Measurements from ENCODE around the gene PIGU. TPM values are rescaled to one million over a fixed set of nuclear protein-coding genes. Genes with fewer than 3 reads are reported as not detected.

Gene PIGU
- total RNA-seq, 1 donor from 2014 or later = 46.2 TPM

- DNase-seq (ENCODE audit: extremely low spot score, unreplicated experiment) = no peak
- peak overlapping the region; percentile 9 for H3K27ac Mint-ChIP-seq
- no peak overlapping the region for H3K4me3 Mint-ChIP-seq
- no peaks in the 10 kb centered on the region for H3K27me3 Mint-ChIP-seq
- TF ChIP-seq CTCF (conservative IDR thresholded peaks at IDR 0.05) = no peak
- H3K4me1 Mint-ChIP-seq (ENCODE audit: unreplicated experiment) = peaks cover 13% of the 10 kb centered on the region
- H3K9me3 Mint-ChIP-seq = no peaks in the 10 kb centered on the region
- H3K36me3 Mint-ChIP-seq = peaks cover 16% of the 10 kb centered on the region
These were observed 49.4 kb downstream of the PIGU start for GRCh38 chr20:34627458-34627857.

GRCh38 chr20:34626992-34627391 is 49.9 kb downstream of the PIGU start:
- Mint-ChIP-seq H3K36me3 (peaks cover 15% of the 10 kb centered on the region), H3K27me3 (no peaks in the 10 kb centered on the region), H3K4me1 (ENCODE audit: unreplicated experiment) (peaks cover 13% of the 10 kb centered on the region), H3K4me3 (no peak overlapping the region), H3K27ac (no peak overlapping the region), H3K9me3 (no peaks in the 10 kb centered on the region)
- TF ChIP-seq CTCF (conservative IDR thresholded peaks at IDR 0.05) = no peak
- DNase-seq (ENCODE audit: extremely low spot score, unreplicated experiment) = no peak

GRCh38 chr20:34624629-34625028 is 52.3 kb downstream of the PIGU start:
- Mint-ChIP-seq H3K27ac (no peak overlapping the region), H3K4me3 (no peak overlapping the region), H3K36me3 (peaks cover 31% of the 10 kb centered on the region), H3K27me3 (no peaks in the 10 kb centered on the region), H3K4me1 (ENCODE audit: unreplicated experiment) (peaks cover 21% of the 10 kb centered on the region), H3K9me3 (no peaks in the 10 kb centered on the region)
- TF ChIP-seq CTCF (conservative IDR thresholded peaks at IDR 0.05) = no peak
- no peak for DNase-seq (ENCODE audit: extremely low spot score, unreplicated experiment)

- no peak for DNase-seq (ENCODE audit: extremely low spot score, unreplicated experiment)
- peaks cover 30% of the 10 kb centered on the region for H3K36me3 Mint-ChIP-seq
- H3K4me3 Mint-ChIP-seq = no peak overlapping the region
- no peak overlapping the region for H3K27ac Mint-ChIP-seq
- TF ChIP-seq CTCF (conservative IDR thresholded peaks at IDR 0.05) = no peak
- H3K9me3 Mint-ChIP-seq = no peaks in the 10 kb centered on the region
- H3K27me3 Mint-ChIP-seq = no peaks in the 10 kb centered on the region
- peaks cover 20% of the 10 kb centered on the region for H3K4me1 Mint-ChIP-seq (ENCODE audit: unreplicated experiment)
These were observed 54.0 kb downstream of the PIGU start for GRCh38 chr20:34622821-34623451.

GRCh38 chr20:34621383-34622367 is 55.2 kb downstream of the PIGU start:
- TF ChIP-seq CTCF (conservative IDR thresholded peaks at IDR 0.05) = no peak
- Mint-ChIP-seq H3K4me3 (no peak overlapping the region), H3K36me3 (peaks cover 32% of the 10 kb centered on the region), H3K9me3 (no peaks in the 10 kb centered on the region), H3K4me1 (ENCODE audit: unreplicated experiment) (peaks cover 13% of the 10 kb centered on the region), H3K27me3 (no peaks in the 10 kb centered on the region), H3K27ac (peak overlapping the region; percentile 37)
- DNase-seq (ENCODE audit: extremely low spot score, unreplicated experiment) = no peak
